ENCODE measurements around the gene KRT36.

- TF ChIP-seq CTCF (conservative IDR thresholded peaks at IDR 0.05; ENCODE audit: low read depth, low read length) (no peak), EZH2 (IDR thresholded peaks at IDR 0.05; ENCODE audit: low read length, unreplicated experiment) (no peak), EZH2phosphoT487 (IDR thresholded peaks at IDR 0.05; ENCODE audit: borderline replicate concordance, low read length) (no peak)
These were observed 40.7 kb downstream of the KRT36 start for GRCh38 chr17:41449008-41449407.
